GM18505 (cell line): Measurements from ENCODE around the gene PTOV1.

Source experiments
- ATAC-seq: cut with Tn5 transposase; IDR thresholded peaks from one replicate; pipeline ENCODE4 v1.9.1; 2021; ENCODE audit not compliant: unreplicated experiment
- POLR2A ChIP-seq: IDR thresholded peaks from 4 replicates; pipeline ENCODE4 v1.6.1; 2011; ENCODE audit warnings: borderline replicate concordance; ENCODE audit not compliant: insufficient read depth, insufficient read length; ENCODE audit errors: extremely low read depth

Gene PTOV1

DNA sequence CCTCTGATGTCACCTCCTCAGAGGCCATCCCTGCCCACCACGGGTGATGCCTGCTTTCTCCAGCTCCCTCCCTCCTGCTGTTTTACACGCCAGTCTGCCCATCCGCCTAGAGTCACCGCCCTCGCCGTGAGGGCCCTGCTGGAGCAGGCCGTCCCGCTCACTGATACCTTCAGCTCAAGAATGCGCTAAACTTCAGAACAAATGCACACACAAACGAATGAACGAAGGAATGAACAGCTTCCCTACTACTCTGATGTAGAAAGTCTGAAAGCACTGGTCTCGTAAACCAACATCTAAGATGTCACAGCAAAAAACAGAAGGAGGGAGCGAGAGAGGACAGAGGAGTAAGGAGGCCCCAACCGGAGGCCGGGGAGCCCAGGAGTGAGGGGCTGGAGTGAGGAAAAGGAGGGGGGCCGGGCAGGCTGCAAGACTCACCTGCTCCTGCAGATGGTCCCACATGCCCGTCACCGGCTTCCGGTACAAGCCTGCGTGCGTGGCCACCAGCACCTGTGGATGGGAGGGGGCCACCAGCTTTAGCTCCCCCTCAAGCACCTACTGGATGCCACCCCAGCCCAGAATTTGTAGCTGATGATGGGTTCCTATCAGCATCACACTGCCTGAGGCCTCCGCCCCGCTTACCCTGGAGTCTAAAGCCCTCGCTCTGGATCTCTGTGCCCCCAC lies 12.4 kb downstream of the PTOV1 start:
- TF ChIP-seq POLR2A = no peak

DNA sequence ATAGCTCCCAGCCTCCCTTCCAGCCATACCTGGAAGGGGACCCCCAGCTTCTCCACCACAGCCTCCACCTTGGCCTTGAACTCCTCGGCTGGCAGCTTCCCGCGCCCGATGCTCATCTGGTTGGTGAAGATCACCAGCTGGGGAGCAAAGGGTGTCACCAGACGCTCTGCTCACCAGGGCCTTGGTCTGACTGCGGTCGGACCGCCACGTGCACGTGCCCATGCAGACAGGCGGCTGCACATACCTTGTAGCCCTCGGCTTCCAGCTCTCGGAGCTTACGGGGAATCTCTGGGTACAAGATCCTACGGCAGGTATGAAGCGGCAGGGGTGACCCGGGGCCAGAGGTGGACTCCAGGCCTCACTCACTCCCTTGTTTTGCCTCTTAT lies 13.0 kb downstream of the PTOV1 start:
- TF ChIP-seq POLR2A = no peak
- ATAC-seq = no peak

More for the DNA sequence above, 12.4 kb downstream of the PTOV1 start:
- no peak for ATAC-seq

DNA sequence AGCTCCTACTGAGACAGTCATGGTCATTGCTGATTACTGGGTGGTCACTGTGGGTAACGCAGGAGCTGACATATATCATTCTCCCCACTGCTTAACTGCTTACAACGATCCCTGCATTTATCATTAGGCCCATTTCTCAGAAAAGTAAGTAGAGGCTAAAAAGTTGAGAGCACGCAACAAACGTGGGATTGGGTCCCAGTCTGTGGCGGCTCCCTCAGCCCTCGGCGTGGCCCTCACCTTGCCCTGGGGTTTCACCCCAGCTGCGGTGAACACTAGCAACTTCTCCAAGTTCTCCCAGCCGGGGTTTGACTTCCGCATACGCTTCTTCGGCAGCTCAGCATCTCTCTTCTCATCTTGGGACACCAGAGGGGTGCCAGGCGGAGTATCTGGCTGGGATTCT lies 13.9 kb downstream of the PTOV1 start:
- ATAC-seq = no peak
- no peak for TF ChIP-seq POLR2A

DNA sequence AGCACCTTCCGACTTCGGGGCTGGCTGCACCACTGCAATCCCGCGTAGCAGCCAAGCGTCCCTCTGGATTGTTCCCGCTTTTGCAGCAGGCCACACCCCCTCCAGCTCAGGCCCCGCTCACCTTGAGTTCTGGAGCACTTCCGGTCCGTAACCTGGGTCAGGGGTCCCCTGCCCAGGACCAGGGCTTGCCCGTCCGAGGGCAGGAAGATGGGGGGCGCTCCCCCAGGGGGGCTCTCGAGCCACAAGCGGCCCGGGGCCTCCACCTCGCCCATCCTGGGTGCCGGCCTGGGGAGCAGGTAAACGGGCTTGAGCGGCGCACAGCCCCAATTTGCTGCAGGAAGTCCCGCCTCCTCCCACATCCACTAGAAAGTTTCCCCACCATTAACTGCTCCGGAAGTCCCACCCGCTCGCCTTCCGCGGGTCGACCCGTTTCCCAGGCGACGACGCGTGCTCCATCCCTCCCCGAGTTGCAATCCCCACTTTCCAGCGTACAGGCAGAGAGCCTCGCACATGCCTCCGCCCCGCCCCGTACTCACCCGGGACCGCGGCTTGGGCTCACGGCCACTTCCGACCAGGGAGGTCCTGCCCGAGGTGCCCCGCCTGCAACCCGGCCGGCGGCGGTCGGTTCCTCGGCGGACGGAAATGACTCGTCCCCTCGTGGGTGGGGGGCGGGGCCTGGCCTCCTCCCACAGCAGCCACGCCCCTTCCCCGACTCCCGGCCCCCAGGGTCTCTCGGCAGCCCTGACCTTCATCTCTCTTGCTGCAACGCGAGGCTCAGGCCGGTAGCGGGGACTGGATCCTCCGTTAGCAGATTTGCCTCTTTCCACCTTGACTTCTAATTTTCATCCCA lies 16.2 kb downstream of the PTOV1 start, which contains the start of gene PNKP:
TSS of gene PNKP (minus strand) at position 644 of the 850 bp plus-strand sequence. CDS start at position 272, 372 bp downstream.
- ATAC-seq = peak; percentile 43
- TF ChIP-seq POLR2A = peak; percentile 79

DNA sequence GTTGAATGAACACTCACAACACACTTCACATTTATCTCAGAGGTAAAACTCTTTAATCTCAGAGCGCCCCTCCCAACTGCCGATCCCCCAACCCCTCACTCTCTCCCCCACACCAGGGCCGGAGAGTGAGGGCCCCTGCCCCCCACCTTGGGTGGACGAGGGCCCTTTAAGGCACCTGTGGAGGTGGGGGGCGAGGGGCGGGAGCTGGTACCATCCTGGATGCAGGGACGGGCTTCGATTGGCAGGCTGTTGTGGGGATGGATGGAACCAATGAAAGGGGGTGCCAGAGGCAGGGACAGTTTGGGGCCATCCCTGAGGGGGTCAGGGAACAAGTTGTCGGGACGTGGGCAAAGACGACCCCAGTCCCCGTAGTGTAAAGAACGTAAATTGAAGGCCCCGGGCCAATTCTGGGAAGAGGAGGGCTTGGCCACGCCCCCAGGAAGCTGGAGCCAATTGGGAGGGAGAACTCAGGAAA lies 18.1 kb downstream of the PTOV1 start:
- TF ChIP-seq POLR2A = no peak
- peak; percentile 6 for ATAC-seq

DNA sequence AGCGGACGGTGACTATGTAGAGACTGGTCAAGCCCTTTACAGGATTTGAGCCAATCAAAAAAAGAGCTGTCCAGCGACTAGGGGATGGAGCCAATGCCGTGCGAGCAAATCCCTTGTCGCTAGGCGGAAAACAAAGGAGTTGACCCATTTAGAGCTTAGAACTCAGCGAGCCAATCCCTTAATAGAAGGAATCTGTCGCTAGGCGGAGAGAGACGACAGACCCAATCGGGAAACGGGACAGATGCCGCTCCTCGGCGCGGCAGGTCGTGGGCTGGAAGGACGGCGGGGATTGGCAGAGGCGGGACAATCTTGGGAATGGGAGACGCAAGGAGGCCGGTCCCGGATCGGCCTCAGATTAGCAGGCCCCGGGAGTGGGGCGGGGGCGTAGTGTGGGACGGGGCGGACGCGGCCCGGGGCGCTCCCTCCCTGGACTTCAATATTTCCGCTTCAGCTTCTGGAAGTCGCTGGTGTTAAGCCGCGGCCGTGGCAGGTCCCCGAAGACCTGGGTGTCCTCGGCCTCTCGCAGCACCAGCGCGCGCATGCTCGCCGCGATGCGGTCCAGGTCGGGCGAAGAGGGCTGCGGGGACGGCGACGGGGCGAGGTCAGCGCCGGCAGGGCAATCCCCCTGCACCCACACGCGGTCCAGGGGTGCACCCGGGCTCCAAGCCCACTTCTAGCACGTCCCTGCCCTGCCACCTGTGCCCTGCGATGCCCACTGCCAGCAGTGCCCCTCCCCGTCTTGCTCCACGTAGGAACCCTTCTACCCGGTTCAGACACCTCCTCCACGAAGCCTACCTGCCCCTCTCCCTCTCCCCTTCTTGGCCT lies 18.7 kb downstream of the PTOV1 start:
- peak; percentile 50 for ATAC-seq

DNA sequence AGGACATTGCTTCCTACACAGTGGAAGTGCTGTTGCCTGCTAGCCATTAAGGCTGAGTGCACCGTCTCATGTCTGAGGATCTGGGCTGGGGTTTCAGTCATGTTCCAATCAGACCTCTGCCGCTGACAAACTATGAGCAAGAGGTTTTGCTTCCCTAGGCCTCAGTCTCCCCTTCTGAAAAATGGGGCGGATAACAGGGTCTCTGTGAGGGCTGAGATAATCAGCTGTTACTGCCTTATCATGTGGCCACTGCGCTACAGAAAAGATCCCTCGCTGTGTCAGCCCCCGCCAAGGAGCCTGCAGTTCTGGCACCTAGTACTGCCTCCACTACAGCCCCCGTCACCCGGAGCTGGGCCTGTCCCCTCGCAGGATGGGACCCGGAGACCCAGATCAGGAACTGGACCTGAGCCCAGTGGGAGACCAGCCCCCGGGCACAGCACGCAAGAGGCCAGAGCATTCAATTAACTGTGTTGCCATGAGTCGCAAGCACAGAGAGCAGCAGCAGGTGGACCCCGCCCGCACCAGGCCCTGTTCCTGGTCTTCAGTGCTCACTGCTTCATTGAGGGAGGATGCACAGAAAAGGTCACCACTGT lies 19.4 kb downstream of the PTOV1 start:
- TF ChIP-seq POLR2A = no peak
- no peak for ATAC-seq

More for the DNA sequence above, 18.7 kb downstream of the PTOV1 start:
- peak; percentile 63 for TF ChIP-seq POLR2A

DNA sequence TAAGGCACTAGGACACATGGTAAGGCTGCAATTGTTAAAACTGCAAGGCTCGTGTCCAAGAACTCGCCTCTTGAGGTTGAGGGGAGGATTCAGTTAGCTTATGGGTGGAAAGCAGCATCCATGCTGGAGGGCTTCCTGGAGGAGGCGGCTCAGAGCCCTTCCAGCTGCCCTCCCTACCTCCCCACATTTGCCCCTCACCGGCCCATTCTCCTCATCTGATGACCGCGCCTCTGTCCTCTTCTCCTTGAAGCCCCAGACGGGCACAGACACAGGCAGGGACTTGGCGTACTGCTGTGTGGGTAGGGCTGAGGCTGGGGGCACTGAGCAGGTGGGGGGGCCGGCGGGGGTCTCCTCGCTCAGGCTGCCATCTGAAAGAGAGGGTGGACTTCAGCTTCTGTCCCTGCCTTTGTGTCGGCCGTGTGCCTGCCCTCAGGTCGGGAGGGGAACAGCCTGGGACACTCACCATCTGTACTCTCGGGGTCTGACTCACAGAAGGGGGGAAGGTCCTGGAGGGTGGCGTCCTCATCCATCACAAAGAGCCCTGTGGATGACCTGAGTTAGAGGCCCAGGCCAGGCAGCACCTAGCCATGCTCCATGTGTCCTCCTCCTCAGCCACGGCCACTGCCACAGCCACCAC lies 20.5 kb downstream of the PTOV1 start:
- no peak for TF ChIP-seq POLR2A
- ATAC-seq = no peak

DNA sequence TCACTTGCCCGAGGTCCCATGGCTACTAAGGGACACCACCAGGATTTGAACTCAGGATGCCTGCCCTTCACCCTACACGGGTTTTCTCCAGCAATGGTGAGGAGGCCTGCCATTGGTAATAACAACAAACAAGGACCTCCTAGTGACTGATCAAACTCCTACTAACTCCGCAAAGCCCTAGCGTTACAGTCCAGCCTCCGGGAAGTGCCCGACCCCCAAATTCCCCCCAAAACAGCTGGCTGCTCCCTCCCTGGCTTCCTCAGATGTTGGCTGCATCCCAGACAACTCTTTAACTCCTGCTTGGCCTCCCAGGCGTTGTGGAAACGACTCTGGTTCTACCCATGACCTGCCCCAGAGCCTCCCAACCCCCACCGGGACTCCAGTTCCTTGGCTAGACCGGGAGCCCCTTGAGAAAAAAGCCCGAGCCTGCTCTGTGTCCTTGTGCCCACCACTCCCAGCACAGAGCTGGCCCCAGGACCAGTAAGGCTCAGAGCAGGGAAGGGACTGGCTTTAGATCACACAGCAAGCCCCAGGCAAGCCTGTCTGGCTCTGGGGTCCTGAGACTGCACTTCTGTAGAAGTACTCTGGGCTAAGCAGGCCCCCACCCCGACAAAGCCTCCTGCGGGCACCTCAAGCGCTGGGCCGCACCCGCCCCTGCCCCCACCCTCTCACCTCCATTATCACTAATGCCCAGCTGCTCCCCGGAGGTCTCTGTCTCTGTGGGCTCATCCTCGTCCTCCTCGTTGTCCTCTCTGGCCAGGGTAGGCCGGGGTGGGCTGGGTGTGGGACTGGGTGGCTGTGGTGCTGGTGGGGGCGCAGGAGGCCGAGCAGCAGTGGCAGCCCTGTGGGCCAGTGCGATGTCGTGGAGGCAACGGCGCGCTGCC lies 21.5 kb downstream of the PTOV1 start:
- no peak for ATAC-seq
- TF ChIP-seq POLR2A = no peak

DNA sequence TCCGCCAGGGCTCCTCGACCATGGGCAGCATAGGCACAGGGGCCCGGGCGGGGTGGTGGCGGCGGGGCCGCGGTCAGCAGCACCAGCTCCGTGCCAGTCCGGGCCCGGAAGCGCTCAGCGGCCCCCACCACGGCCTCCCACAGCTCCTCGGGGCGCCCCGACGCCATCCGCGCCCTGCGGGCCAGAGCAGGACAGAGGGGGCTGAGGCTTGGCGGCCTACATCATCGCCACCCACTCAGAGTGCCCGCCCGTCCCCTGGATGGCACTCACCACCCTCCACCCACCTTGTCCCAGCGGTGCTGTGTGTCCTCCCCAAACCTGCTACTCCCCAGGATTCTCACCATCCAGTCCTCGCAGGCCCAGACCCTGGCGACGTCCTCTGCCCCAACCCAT lies 22.2 kb downstream of the PTOV1 start:
- ATAC-seq = no peak
- no peak for TF ChIP-seq POLR2A

DNA sequence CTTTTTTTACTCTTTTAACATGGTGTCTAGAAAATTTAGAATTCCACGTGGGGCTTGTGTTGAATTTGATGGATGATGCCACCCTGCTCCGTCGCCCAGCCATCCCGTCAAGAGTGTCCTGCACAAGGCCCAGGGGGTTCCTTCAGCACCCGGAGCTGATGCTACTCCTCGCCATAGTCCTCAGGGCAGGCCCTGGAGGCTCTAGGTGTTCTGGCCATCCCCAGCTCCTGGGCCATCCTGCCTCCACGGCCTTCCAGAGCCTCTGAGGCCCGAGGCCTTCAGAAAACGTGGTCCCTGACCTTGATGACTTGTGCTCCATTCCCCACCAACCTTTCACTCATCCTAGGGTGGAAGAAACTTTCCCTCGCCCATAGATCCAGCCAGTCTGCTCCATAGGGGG lies 22.9 kb downstream of the PTOV1 start:
- ATAC-seq = no peak
- TF ChIP-seq POLR2A = no peak

DNA sequence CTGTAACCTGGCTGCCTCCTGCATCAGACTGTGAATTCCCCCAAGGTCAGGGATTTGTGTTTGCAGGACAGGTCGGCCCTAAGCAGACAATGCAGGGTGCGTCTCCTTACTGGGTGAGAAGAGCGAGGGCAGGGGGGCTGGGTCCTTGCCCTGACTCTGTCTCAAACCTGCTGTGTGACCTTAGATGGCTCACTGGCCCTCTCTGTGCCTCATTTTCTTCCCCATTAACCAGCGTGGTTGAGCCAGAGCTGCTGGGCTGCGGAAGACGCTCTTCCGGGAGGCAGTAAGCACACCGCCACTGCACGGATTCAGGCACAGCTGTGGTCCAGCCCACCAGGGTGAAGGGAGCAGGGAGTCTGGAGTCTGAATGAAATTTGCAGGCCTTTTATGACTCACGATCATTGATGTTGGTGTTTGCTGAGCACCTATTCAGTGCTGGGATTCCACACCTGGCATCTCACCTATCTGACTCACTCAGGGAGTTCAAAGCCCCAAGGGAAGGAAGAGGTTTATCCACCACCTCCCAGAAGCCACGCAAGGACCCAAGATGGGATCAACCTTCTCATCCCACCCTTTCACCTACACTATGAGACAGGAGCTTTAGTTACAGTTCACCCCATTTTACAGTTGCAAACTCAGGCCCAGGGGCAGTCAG lies 23.7 kb downstream of the PTOV1 start:
- no peak for TF ChIP-seq POLR2A
- ATAC-seq = no peak

DNA sequence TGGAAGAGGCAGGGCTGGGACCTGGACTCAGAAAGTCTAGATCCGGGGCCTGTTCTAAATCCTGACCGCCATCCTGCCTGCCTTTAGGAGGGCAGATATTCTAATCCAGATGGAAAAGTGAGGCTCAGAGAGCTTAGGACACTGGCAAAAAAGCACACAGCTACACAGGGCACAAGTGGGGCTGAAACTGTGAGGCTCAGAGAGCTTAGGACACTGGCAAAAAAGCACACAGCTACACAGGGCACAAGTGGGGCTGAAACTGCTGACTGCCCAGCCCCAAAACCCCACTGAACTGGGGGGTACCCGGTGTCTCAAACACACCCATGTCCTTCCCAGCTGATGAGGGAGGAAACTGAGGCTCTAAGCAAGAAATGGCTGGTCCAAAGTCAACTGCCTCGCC lies 24.2 kb downstream of the PTOV1 start:
- ATAC-seq = no peak
- no peak for TF ChIP-seq POLR2A
